Measurements from ENCODE around the gene PAPLN. TPM values are rescaled to one million over a fixed set of nuclear protein-coding genes. Genes with fewer than 3 reads are reported as not detected.

PAPLN gene
- total and polyA plus RNA-seq, 4 experiments from 2014 or later = 0.11 to 0.50 (median 0.25) TPM

DNA sequence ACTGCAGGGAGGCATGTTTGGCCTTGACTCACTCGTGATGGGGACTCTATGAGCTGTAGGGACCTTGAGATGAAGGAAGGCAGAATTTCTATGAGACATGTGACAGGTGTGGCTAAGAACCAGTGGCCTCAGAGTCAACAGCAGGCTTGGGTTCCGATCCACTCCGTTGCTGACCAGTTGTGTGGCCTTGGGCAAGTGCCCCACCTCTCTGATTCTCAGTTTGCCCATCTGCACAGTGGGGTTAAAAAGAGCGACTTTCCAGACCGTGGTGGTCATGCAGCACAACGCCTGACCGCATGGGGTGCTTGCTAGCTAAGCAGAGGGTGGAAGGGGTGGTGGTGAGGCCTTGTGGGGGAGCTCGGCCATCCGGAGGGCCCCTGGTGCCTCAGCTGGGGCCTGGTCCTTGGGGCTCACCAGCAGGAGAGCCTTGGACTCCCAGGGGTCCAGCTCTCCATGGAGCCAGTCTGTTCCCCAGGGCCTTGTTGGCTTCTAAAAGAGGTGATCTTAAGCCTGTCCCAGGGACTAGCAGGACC, 18.5 kb downstream of the PAPLN start:
- H3K4me1 Mint-ChIP-seq = no peaks in the 10 kb centered on the region
- no peaks in the 10 kb centered on the region for H3K27me3 Mint-ChIP-seq
- H3K36me3 Mint-ChIP-seq = no peaks in the 10 kb centered on the region
- Histone ChIP-seq H3K27me3 (ENCODE audit: insufficient read depth, low read length) (no peaks in the 10 kb centered on the region), H3K4me3 (ENCODE audit: low read length in 2 of 2) (no peak overlapping the region), H3K9me3 (ENCODE audit: control insufficient read depth in 1 of 2, low read length in 2 of 2) (no peaks in the 10 kb centered on the region), H3K4me1 (ENCODE audit: insufficient read depth, low read length) (no peaks in the 10 kb centered on the region), H3K36me3 (ENCODE audit: insufficient read depth, low read length) (no peaks in the 10 kb centered on the region), H3K27ac (ENCODE audit: low read depth, low read length) (no peak overlapping the region)
- ChIA-PET POLR2A (ENCODE audit: partially characterized antibody) (no interaction called here), CTCF (ENCODE audit: partially characterized antibody) (no interaction called here)
- no peaks in the 10 kb centered on the region for H3K9me3 Mint-ChIP-seq
- H3K27ac Mint-ChIP-seq = peak overlapping the region in 1 of 7 donors; percentile 52
- no peak for DNase-seq
- intact Hi-C loops (cut with micrococcal nuclease) = no loop called here
- H3K4me3 Mint-ChIP-seq = no peak overlapping the region

DNA sequence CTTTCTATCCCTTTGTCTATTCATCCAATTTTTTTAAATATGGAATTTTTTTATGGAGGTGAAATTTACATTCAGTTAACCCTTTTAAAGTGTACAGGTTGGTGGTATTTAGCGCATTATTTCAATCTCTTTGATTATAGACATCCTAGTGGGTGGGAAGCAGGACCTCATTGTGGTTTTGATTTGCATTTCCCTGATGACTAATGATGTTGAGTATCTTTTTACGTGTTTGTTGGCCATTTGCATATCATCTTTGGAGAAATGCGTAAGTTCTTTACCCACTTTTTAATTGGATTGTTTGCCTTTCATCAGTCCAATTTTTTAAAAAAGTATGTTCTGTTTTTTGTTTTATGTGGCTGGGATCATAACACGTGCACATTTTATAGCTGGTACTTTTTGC, 20.8 kb downstream of the PAPLN start:
- no peaks in the 10 kb centered on the region for H3K36me3 Mint-ChIP-seq
- Histone ChIP-seq H3K27me3 (ENCODE audit: insufficient read depth, low read length) (no peaks in the 10 kb centered on the region), H3K4me1 (ENCODE audit: insufficient read depth, low read length) (no peaks in the 10 kb centered on the region), H3K4me3 (ENCODE audit: low read length in 2 of 2) (no peak overlapping the region), H3K27ac (ENCODE audit: low read depth, low read length) (no peak overlapping the region), H3K36me3 (ENCODE audit: insufficient read depth, low read length) (no peaks in the 10 kb centered on the region), H3K9me3 (ENCODE audit: control insufficient read depth in 1 of 2, low read length in 2 of 2) (no peaks in the 10 kb centered on the region)
- no peaks in the 10 kb centered on the region for H3K27me3 Mint-ChIP-seq
- no peak overlapping the region for H3K4me3 Mint-ChIP-seq
- H3K4me1 Mint-ChIP-seq = no peaks in the 10 kb centered on the region
- no peak for DNase-seq
- POLR2A ChIA-PET (ENCODE audit: partially characterized antibody) = no interaction called here
- intact Hi-C loops (cut with micrococcal nuclease) = no loop called here
- H3K9me3 Mint-ChIP-seq = no peaks in the 10 kb centered on the region
- CTCF ChIA-PET (ENCODE audit: partially characterized antibody) = no interaction called here
- peak overlapping the region in 2 of 7 donors; percentile 5 to 30 for H3K27ac Mint-ChIP-seq

DNA sequence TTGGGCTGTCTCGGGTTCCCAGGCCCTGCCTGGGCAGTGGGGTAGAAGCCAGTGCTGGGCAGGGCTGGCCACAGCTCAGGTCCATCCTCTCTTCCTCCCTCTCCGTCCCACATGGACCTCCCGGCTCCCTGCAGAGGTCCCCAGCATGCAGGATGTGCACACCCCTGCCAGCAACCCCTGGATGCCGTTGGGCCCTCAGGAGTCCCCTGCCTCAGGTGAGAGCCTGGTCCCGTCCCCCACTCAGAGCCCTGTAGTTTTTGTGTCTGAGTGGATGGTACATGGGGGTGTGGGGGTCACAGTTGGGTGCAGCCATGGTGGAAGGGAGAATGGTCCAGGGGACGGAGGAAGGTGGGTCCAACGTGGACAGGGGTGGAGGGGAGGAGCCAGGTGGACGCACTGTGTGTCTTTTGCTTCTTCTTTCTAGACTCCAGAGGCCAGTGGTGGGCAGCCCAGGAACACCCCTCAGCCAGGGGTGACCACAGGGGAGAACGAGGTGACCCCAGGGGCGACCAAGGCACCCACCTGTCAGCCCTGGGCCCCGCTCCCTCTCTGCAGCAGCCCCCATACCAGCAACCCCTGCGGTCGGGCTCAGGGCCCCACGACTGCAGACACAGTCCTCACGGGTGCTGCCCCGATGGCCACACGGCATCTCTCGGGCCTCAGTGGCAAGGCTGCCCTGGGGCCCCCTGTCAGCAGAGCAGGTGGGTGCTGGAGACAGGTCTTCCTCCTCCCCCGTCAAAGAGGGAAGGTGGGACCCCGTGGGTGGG, 21.7 kb downstream of the PAPLN start:
- H3K27ac ChIP-seq (ENCODE audit: low read depth, low read length) = no peak overlapping the region
- Mint-ChIP-seq H3K4me1 (no peaks in the 10 kb centered on the region), H3K4me3 (no peak overlapping the region), H3K36me3 (no peaks in the 10 kb centered on the region), H3K27me3 (no peaks in the 10 kb centered on the region), H3K9me3 (no peaks in the 10 kb centered on the region), H3K27ac (no peak overlapping the region)
- H3K4me1 ChIP-seq (ENCODE audit: insufficient read depth, low read length) = no peaks in the 10 kb centered on the region
- H3K27me3 ChIP-seq (ENCODE audit: insufficient read depth, low read length) = no peaks in the 10 kb centered on the region
- ChIA-PET POLR2A (ENCODE audit: partially characterized antibody) (no interaction called here), CTCF (ENCODE audit: partially characterized antibody) (no interaction called here)
- intact Hi-C loops (cut with micrococcal nuclease) = no loop called here
- H3K9me3 ChIP-seq (ENCODE audit: control insufficient read depth in 1 of 2, low read length in 2 of 2) = no peaks in the 10 kb centered on the region
- H3K4me3 ChIP-seq (ENCODE audit: low read length in 2 of 2) = no peak overlapping the region
- H3K36me3 ChIP-seq (ENCODE audit: insufficient read depth, low read length) = no peaks in the 10 kb centered on the region
- DNase-seq = no peak

DNA sequence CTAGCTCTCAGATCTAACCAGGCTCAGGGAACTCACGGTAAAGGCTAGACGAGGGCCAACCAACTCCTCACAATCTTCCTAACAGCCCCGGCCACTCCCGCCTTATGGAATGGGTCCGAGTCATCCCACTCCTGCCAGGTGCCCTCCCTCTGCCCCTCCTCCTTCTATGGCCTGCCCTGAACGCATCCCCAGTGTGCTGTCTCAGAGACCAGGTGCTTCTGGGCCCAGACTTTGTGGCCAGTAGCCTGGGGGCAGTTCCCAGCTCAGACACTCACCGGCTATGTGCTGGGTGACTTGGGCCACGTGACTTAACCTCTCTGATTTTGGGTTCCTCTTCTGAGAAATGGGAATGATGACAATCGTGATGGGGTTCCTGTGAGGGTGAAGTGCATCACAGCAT, 22.5 kb downstream of the PAPLN start:
- POLR2A ChIA-PET (ENCODE audit: partially characterized antibody) = no interaction called here
- Histone ChIP-seq H3K4me3 (ENCODE audit: low read length in 2 of 2) (no peak overlapping the region), H3K27me3 (ENCODE audit: insufficient read depth, low read length) (no peaks in the 10 kb centered on the region), H3K4me1 (ENCODE audit: insufficient read depth, low read length) (no peaks in the 10 kb centered on the region), H3K9me3 (ENCODE audit: control insufficient read depth in 1 of 2, low read length in 2 of 2) (no peaks in the 10 kb centered on the region), H3K36me3 (ENCODE audit: insufficient read depth, low read length) (no peaks in the 10 kb centered on the region), H3K27ac (ENCODE audit: low read depth, low read length) (no peak overlapping the region)
- Mint-ChIP-seq H3K27ac (no peak overlapping the region), H3K4me1 (no peaks in the 10 kb centered on the region), H3K9me3 (no peaks in the 10 kb centered on the region), H3K36me3 (no peaks in the 10 kb centered on the region), H3K4me3 (no peak overlapping the region), H3K27me3 (no peaks in the 10 kb centered on the region)
- intact Hi-C loops (cut with micrococcal nuclease) = no loop called here
- CTCF ChIA-PET (ENCODE audit: partially characterized antibody) = no interaction called here
- DNase-seq = no peak

DNA sequence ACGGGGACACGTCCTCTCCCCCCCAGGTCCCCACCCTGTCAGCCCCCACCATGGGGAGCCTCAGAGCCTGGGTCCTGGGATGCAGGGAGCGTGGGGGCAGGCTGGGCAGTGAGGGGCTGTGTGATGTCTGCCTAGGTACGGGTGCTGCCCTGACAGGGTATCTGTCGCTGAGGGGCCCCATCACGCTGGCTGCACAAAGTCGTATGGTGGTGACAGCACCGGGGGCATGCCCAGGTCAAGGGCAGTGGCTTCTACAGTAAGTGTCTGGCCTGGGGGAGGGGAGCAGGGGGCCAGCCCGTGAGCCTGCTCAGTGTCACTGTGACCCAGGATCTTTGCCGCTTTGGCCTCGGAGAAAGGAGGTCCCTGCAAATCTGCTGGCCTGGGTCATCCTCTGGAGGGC, 23.3 kb downstream of the PAPLN start:
- DNase-seq = no peak
- Mint-ChIP-seq H3K4me1 (no peaks in the 10 kb centered on the region), H3K36me3 (no peaks in the 10 kb centered on the region), H3K27me3 (no peaks in the 10 kb centered on the region), H3K9me3 (no peaks in the 10 kb centered on the region), H3K27ac (no peak overlapping the region), H3K4me3 (no peak overlapping the region)
- H3K36me3 ChIP-seq (ENCODE audit: insufficient read depth, low read length) = no peaks in the 10 kb centered on the region
- intact Hi-C loops (cut with micrococcal nuclease) = no loop called here
- no peaks in the 10 kb centered on the region for H3K9me3 ChIP-seq (ENCODE audit: control insufficient read depth in 1 of 2, low read length in 2 of 2)
- H3K4me3 ChIP-seq (ENCODE audit: low read length in 2 of 2) = no peak overlapping the region
- ChIA-PET CTCF (ENCODE audit: partially characterized antibody) (no interaction called here), POLR2A (ENCODE audit: partially characterized antibody) (no interaction called here)
- H3K27me3 ChIP-seq (ENCODE audit: insufficient read depth, low read length) = no peaks in the 10 kb centered on the region
- no peak overlapping the region for H3K27ac ChIP-seq (ENCODE audit: low read depth, low read length)
- no peaks in the 10 kb centered on the region for H3K4me1 ChIP-seq (ENCODE audit: insufficient read depth, low read length)

DNA sequence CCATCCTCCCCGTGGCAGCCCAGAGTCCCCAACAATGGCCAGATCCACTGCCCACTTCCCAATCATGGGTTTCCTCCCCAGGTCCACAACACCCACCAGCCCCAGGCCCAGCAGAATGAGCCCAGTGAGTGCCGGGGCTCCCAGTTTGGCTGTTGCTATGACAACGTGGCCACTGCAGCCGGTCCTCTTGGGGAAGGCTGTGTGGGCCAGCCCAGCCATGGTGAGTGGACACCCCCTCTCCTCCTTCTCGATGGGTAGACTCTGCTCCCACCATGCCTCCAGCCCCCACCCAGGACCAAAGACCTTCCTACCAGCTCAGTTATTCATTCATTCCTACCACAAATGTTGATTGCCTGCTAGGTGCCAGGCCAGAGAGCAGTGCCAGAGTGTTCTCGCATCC, 23.8 kb downstream of the PAPLN start:
- Mint-ChIP-seq H3K4me3 (no peak overlapping the region), H3K27me3 (no peaks in the 10 kb centered on the region), H3K9me3 (no peaks in the 10 kb centered on the region), H3K27ac (no peak overlapping the region), H3K4me1 (no peaks in the 10 kb centered on the region), H3K36me3 (no peaks in the 10 kb centered on the region)
- H3K27ac ChIP-seq (ENCODE audit: low read depth, low read length) = no peak overlapping the region
- POLR2A ChIA-PET (ENCODE audit: partially characterized antibody) = no interaction called here
- H3K27me3 ChIP-seq (ENCODE audit: insufficient read depth, low read length) = no peaks in the 10 kb centered on the region
- CTCF ChIA-PET (ENCODE audit: partially characterized antibody) = no interaction called here
- intact Hi-C loops (cut with micrococcal nuclease) = no loop called here
- no peaks in the 10 kb centered on the region for H3K36me3 ChIP-seq (ENCODE audit: insufficient read depth, low read length)
- H3K4me1 ChIP-seq (ENCODE audit: insufficient read depth, low read length) = no peaks in the 10 kb centered on the region
- no peak for DNase-seq
- no peaks in the 10 kb centered on the region for H3K9me3 ChIP-seq (ENCODE audit: control insufficient read depth in 1 of 2, low read length in 2 of 2)
- no peak overlapping the region for H3K4me3 ChIP-seq (ENCODE audit: low read length in 2 of 2)

DNA sequence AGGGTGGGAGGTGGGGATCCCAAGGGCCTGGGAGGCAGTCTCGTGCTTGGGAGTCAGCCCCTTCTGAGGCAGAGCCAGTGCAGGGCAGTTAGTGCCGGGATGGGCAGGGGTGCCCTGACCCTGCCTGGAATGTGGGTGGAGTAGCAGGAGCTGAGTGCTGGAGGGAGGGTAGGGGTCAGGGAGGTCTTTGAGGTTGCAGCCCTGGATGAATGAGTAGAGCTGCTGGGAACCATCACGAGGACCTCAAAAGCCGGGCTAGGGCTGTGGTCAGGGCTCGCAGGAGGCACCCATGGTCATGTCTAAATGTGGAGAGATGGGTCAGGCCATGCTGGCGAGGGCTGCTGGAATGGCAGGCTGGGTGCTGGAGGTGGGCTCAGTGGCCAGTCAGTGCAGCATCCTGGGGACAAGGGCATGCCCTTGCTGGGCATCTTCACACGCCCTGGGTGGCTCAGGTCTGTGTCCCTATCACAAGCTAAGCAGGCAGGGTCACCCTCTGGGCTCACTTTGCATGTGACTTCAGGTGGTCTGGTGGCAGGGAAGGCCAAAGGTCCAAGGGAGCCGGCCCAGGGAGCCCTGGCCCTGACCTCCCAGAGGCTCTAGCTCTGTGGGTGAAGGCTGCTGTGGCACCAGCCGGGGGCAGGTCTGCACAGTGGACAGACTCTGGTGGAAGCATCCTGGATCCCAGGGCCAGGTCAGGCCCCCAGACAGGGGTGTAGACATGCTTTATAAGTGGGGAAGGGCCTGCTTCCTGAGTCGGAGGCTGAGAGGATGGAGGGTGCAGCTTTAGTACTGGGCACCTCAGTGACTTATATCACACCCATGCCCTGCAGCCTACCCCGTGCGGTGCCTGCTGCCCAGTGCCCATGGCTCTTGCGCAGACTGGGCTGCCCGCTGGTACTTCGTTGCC, 24.5 kb downstream of the PAPLN start:
- no peaks in the 10 kb centered on the region for H3K9me3 ChIP-seq (ENCODE audit: control insufficient read depth in 1 of 2, low read length in 2 of 2)
- intact Hi-C loops (cut with micrococcal nuclease) = no loop called here
- Mint-ChIP-seq H3K27me3 (no peaks in the 10 kb centered on the region), H3K4me1 (no peaks in the 10 kb centered on the region), H3K36me3 (no peaks in the 10 kb centered on the region), H3K4me3 (no peak overlapping the region), H3K9me3 (no peaks in the 10 kb centered on the region), H3K27ac (no peak overlapping the region)
- ChIA-PET CTCF (ENCODE audit: partially characterized antibody) (no interaction called here), POLR2A (ENCODE audit: partially characterized antibody) (no interaction called here)
- no peaks in the 10 kb centered on the region for H3K4me1 ChIP-seq (ENCODE audit: insufficient read depth, low read length)
- H3K4me3 ChIP-seq (ENCODE audit: low read length in 2 of 2) = no peak overlapping the region
- H3K27ac ChIP-seq (ENCODE audit: low read depth, low read length) = no peak overlapping the region
- DNase-seq = no peak
- H3K36me3 ChIP-seq (ENCODE audit: insufficient read depth, low read length) = no peaks in the 10 kb centered on the region
- H3K27me3 ChIP-seq (ENCODE audit: insufficient read depth, low read length) = no peaks in the 10 kb centered on the region
